PC-3 (cell line): ENCODE data around the gene TMEM168.

Experiments used
- CTCF ChIP-seq: fragments of 300-600 bp; sonication (generic); conservative IDR thresholded peaks from 2 replicates; pipeline ENCODE4 v1.5.1; 2017; ENCODE audit warnings: antibody characterized with exemption, low read depth, mild to moderate bottlenecking, low read length
- EZH2 ChIP-seq: fragments of 300-600 bp; sonication (generic); IDR thresholded peaks from one replicate; pipeline ENCODE4 v1.6.1; 2017; ENCODE audit warnings: antibody characterized with exemption, mild to moderate bottlenecking, low read length; ENCODE audit not compliant: unreplicated experiment

- TF ChIP-seq EZH2 (no peak), CTCF (no peak)
Measured at GRCh38 chr7:112800486-112800885, 10.3 kb upstream of the TMEM168 start.
